ENCODE results near the gene SERTAD1. TPM values are rescaled to one million over a fixed set of nuclear protein-coding genes. Genes with fewer than 3 reads are reported as not detected.

SERTAD1 gene
- total RNA-seq, 1 donor from 2014 or later, result 17.6 TPM

GRCh38 chr19:40396886-40397567 is 28.8 kb downstream of the SERTAD1 start:
- DNase-seq, result no peak

GRCh38 chr19:40395956-40396355 is 29.8 kb downstream of the SERTAD1 start:
- intact Hi-C loops (cut with DNase I), result no loop called here
- no peak overlapping the region for H3K4me3 ChIP-seq
- H3K9me3 ChIP-seq, result no peaks in the 10 kb centered on the region
- TF ChIP-seq CTCF (IDR thresholded peaks at IDR 0.05), result no peak
- no peaks in the 10 kb centered on the region for H3K27me3 ChIP-seq (ENCODE audit: low read depth)
- no peak for DNase-seq
- peaks cover 23% of the 10 kb centered on the region for H3K4me1 ChIP-seq
- no peak for ATAC-seq
- H3K36me3 ChIP-seq, result peaks cover 30% of the 10 kb centered on the region
- no peak overlapping the region for H3K27ac ChIP-seq

More at GRCh38 chr19:40396886-40397567, 28.8 kb downstream of the SERTAD1 start:
- no peaks in the 10 kb centered on the region for H3K9me3 ChIP-seq
- H3K4me3 ChIP-seq, result no peak overlapping the region
- peaks cover 21% of the 10 kb centered on the region for H3K4me1 ChIP-seq
- H3K36me3 ChIP-seq, result peaks cover 36% of the 10 kb centered on the region
- no peak for TF ChIP-seq CTCF (IDR thresholded peaks at IDR 0.05)
- intact Hi-C loops (cut with DNase I), result no loop called here
- ATAC-seq, result no peak
- H3K27me3 ChIP-seq (ENCODE audit: low read depth), result no peaks in the 10 kb centered on the region
- no peak overlapping the region for H3K27ac ChIP-seq

- intact Hi-C loops (cut with DNase I), result no loop called here
- no peak for TF ChIP-seq CTCF (IDR thresholded peaks at IDR 0.05)
- DNase-seq (no peak), ATAC-seq (no peak)
- Histone ChIP-seq H3K27me3 (ENCODE audit: low read depth) (no peaks in the 10 kb centered on the region), H3K36me3 (peaks cover 24% of the 10 kb centered on the region), H3K27ac (no peak overlapping the region), H3K9me3 (no peaks in the 10 kb centered on the region), H3K4me3 (no peak overlapping the region), H3K4me1 (peaks cover 23% of the 10 kb centered on the region)
These were observed 31.0 kb downstream of the SERTAD1 start for GRCh38 chr19:40394816-40395210.

GRCh38 chr19:40393894-40394815 is 31.6 kb downstream of the SERTAD1 start:
- TF ChIP-seq CTCF (IDR thresholded peaks at IDR 0.05), result no peak
- Histone ChIP-seq H3K9me3 (no peaks in the 10 kb centered on the region), H3K27me3 (ENCODE audit: low read depth) (no peaks in the 10 kb centered on the region), H3K27ac (no peak overlapping the region), H3K4me3 (no peak overlapping the region), H3K36me3 (peaks cover 24% of the 10 kb centered on the region), H3K4me1 (peaks cover 23% of the 10 kb centered on the region)
- intact Hi-C loops (cut with DNase I), result no loop called here
- DNase-seq, result no peak
- ATAC-seq, result no peak

GRCh38 chr19:40392894-40393517 is 32.8 kb downstream of the SERTAD1 start:
- DNase-seq (peak; percentile 77), ATAC-seq (peak; percentile 70 to 81)
- Histone ChIP-seq H3K9me3 (no peaks in the 10 kb centered on the region), H3K27me3 (ENCODE audit: low read depth) (no peaks in the 10 kb centered on the region), H3K36me3 (peaks cover 24% of the 10 kb centered on the region), H3K27ac (peak overlapping the region; percentile 41), H3K4me1 (peaks cover 15% of the 10 kb centered on the region), H3K4me3 (no peak overlapping the region)
- intact Hi-C loops (cut with DNase I), result no loop called here
- peak; percentile 51 for TF ChIP-seq CTCF (IDR thresholded peaks at IDR 0.05)
